Ishikawa (cell line): ENCODE data around the gene SP1.

Source experiments
- CEBPB ChIP-seq: IDR thresholded peaks from 2 replicates; pipeline ENCODE4 v1.6.1; 2012
- CREB1 ChIP-seq: IDR thresholded peaks from 2 replicates; pipeline ENCODE4 v1.6.1; 2012; ENCODE audit warnings: low read depth
- EGR1 ChIP-seq: IDR thresholded peaks from 2 replicates; pipeline ENCODE4 v1.6.1; 2012
- EP300 ChIP-seq: IDR thresholded peaks from 2 replicates; pipeline ENCODE4 v1.6.1; 2012; ENCODE audit warnings: borderline replicate concordance
- FOXM1 ChIP-seq: IDR thresholded peaks from 2 replicates; pipeline ENCODE4 v1.6.1; 2012; ENCODE audit warnings: low read depth, borderline replicate concordance
- MAX ChIP-seq: IDR thresholded peaks from 2 replicates; pipeline ENCODE4 v1.6.1; 2012
- NFIC ChIP-seq: IDR thresholded peaks from 2 replicates; pipeline ENCODE4 v1.6.1; 2012
- RAD21 ChIP-seq: IDR thresholded peaks from 2 replicates; pipeline ENCODE4 v1.6.1; 2012; ENCODE audit warnings: low read depth
- REST ChIP-seq: IDR thresholded peaks from 2 replicates; pipeline ENCODE4 v1.6.1; 2012; ENCODE audit warnings: low read depth, mild to moderate bottlenecking
- TAF1 ChIP-seq: IDR thresholded peaks from 2 replicates; pipeline ENCODE4 v1.6.1; 2012; ENCODE audit warnings: low read depth, mild to moderate bottlenecking
- TCF12 ChIP-seq: IDR thresholded peaks from 2 replicates; pipeline ENCODE4 v1.6.1; 2012; ENCODE audit warnings: low read depth
- TEAD4 ChIP-seq: IDR thresholded peaks from 2 replicates; pipeline ENCODE4 v1.6.1; 2012
- USF1 ChIP-seq: IDR thresholded peaks from 2 replicates; pipeline ENCODE4 v1.6.1; 2012
- YY1 ChIP-seq: IDR thresholded peaks from 2 replicates; pipeline ENCODE4 v1.6.1; 2012; ENCODE audit warnings: low read depth
- ZBTB7A ChIP-seq: IDR thresholded peaks from 2 replicates; pipeline ENCODE4 v1.6.1; 2012; ENCODE audit warnings: low read depth

SP1 gene

GRCh38 chr12:53450936-53451335, 71.0 kb downstream of the SP1 start:
- no peak for TF ChIP-seq USF1
- TF ChIP-seq TAF1 = no peak
- TF ChIP-seq NFIC = no peak
- no peak for TF ChIP-seq TEAD4
- no peak for TF ChIP-seq FOXM1
- TF ChIP-seq EP300 = no peak
- no peak for TF ChIP-seq RAD21
- no peak for TF ChIP-seq YY1
- TF ChIP-seq ZBTB7A = no peak
- TF ChIP-seq TCF12 = no peak
- TF ChIP-seq CEBPB = no peak

- TF ChIP-seq YY1 = peak; percentile 83
- no peak for TF ChIP-seq NFIC
- TF ChIP-seq RAD21 = peak; percentile 12; the same call in 1 of the 2 replicates
- peak; percentile 46; the same call in 1 of the 2 replicates for TF ChIP-seq USF1
- TF ChIP-seq CREB1 = peak; percentile 86
- TF ChIP-seq MAX = peak; percentile 81
- 0 out of 2 replicates have a peak, but pooled peaks have one; percentile 12 for TF ChIP-seq ZBTB7A
- TF ChIP-seq EP300 = peak; percentile 70
- peak; percentile 89 for TF ChIP-seq EGR1
- TF ChIP-seq TAF1 = peak; percentile 74; the same call in 1 of the 2 replicates
- TF ChIP-seq TCF12 = peak; percentile 80
- peak; percentile 69; the same call in 1 of the 2 replicates for TF ChIP-seq TEAD4
- no peak for TF ChIP-seq FOXM1
- no peak for TF ChIP-seq REST
- TF ChIP-seq CEBPB = peak; percentile 79; the same call in 1 of the 2 replicates
These were observed 71.7 kb downstream of the SP1 start, which contains the start of gene PCBP2 for GRCh38 chr12:53451661-53452158. Gene PCBP2, plus strand, starts transcription at chr12:53452102. Its CDS starts 2,699 bp downstream, at chr12:53454801.

- TF ChIP-seq CEBPB (no peak; the same call in 1 of the 2 replicates), NFIC (peak; percentile 32; the same call in 1 of the 2 replicates), TAF1 (peak; percentile 62; the same call in 1 of the 2 replicates), USF1 (peak; percentile 10; the same call in 1 of the 2 replicates), REST (no peak), YY1 (peak; percentile 70), EP300 (peak; percentile 47; the same call in 1 of the 2 replicates), FOXM1 (no peak; the same call in 1 of the 2 replicates), TEAD4 (peak; percentile 12; the same call in 1 of the 2 replicates), MAX (peak; percentile 81), RAD21 (no peak), EGR1 (0 out of 2 replicates have a peak, but pooled peaks have one; percentile 45), CREB1 (no peak), ZBTB7A (peak; percentile 39; the same call in 1 of the 2 replicates), TCF12 (peak; percentile 76)
These were observed 72.4 kb downstream of the SP1 start for GRCh38 chr12:53452159-53453077.

GRCh38 chr12:53453953-53454640, 74.1 kb downstream of the SP1 start:
- TF ChIP-seq REST (no peak), TCF12 (no peak), USF1 (no peak), TAF1 (no peak), RAD21 (no peak), FOXM1 (no peak), MAX (no peak)
